GM19395 (cell line): ENCODE measurements around the gene SMG6.
"Not testable (repeated sequence)": the region's sequence is repeated elsewhere in the genome, so short reads cannot be mapped to it uniquely, and the experiment has no call there.

Experiments used
- ATAC-seq: cut with Tn5 transposase; IDR thresholded peaks from one replicate; pipeline ENCODE4 v1.9.1; 2021; ENCODE audit warnings: mild to moderate bottlenecking, moderate library complexity; ENCODE audit not compliant: unreplicated experiment

The SMG6 gene

GRCh38 chr17:2155573-2155972 is 148.0 kb downstream of the SMG6 start:
- ATAC-seq, result no peak

- no peak for ATAC-seq
Measured at GRCh38 chr17:2151358-2152033, 152.1 kb downstream of the SMG6 start.

GRCh38 chr17:2150806-2151205 is 152.8 kb downstream of the SMG6 start:
- no peak for ATAC-seq

GRCh38 chr17:2149934-2150333 is 153.7 kb downstream of the SMG6 start:
- ATAC-seq, result no peak

- ATAC-seq, result no peak
Measured at GRCh38 chr17:2146132-2146871, 157.3 kb downstream of the SMG6 start.

GRCh38 chr17:2144701-2145100 is 158.9 kb downstream of the SMG6 start:
- ATAC-seq, result no peak

GRCh38 chr17:2143332-2143731 is 160.3 kb downstream of the SMG6 start:
- ATAC-seq, result no peak

GRCh38 chr17:2142682-2143081 is 160.9 kb downstream of the SMG6 start:
- not testable (repeated sequence) for ATAC-seq

GRCh38 chr17:2140683-2141082 is 162.9 kb downstream of the SMG6 start:
- ATAC-seq, result no peak

- no peak for ATAC-seq
Measured at GRCh38 chr17:2138761-2139160, 164.8 kb downstream of the SMG6 start.

GRCh38 chr17:2138318-2138717 is 165.3 kb downstream of the SMG6 start:
- peak; percentile 74 for ATAC-seq

- ATAC-seq, result peak; percentile 54
Measured at GRCh38 chr17:2137342-2138098, 166.1 kb downstream of the SMG6 start.

GRCh38 chr17:2136241-2136640 is 167.3 kb downstream of the SMG6 start:
- ATAC-seq, result no peak

- ATAC-seq, result no peak
Measured at GRCh38 chr17:2128011-2128410, 175.6 kb downstream of the SMG6 start.

- ATAC-seq, result no peak
Measured at GRCh38 chr17:2125013-2125535, 178.5 kb downstream of the SMG6 start.

- no peak for ATAC-seq
Measured at GRCh38 chr17:2124391-2124790, 179.2 kb downstream of the SMG6 start.

- ATAC-seq, result no peak
Measured at GRCh38 chr17:2123375-2124251, 180.0 kb downstream of the SMG6 start.

- no peak for ATAC-seq
Measured at GRCh38 chr17:2122641-2123302, 180.8 kb downstream of the SMG6 start.

- ATAC-seq, result no peak
Measured at GRCh38 chr17:2120586-2121335, 182.8 kb downstream of the SMG6 start.
